Fibroblast of lung (primary cell): ENCODE measurements around the gene RNF2.

Experiments used
- CTCF ChIP-seq, 2 donors: IDR thresholded peaks in 1 of 2; conservative IDR thresholded peaks in 1 of 2; 1 replicate in 1 of 2; 2 replicates in 1 of 2; pipeline ENCODE4 v1.5.1; 2011 to 2012; ENCODE audit warnings: low read length in 2 of 2, control low read depth in 1 of 2, inconsistent platforms in 1 of 2, low read depth in 1 of 2, mild to moderate bottlenecking in 1 of 2
- EZH2 ChIP-seq: IDR thresholded peaks from 2 replicates; pipeline ENCODE4 v1.5.1; 2012; ENCODE audit warnings: low read length, control low read depth, mild to moderate bottlenecking; ENCODE audit errors: missing control alignments

GRCh38 chr1:185069202-185069772 lies 23.9 kb downstream of the RNF2 start:
- TF ChIP-seq EZH2 (no peak), CTCF (conservative IDR thresholded peaks at IDR 0.05 in 1 of 2, IDR thresholded peaks at IDR 0.05 in 1 of 2; ENCODE audit: low read depth in 1 of 2, low read length in 2 of 2) (no peak)
